8988T (cell line): Measurements from ENCODE around the gene ENOX2.

ENCODE experiments used
- DNase-seq: peaks from one replicate; pipeline ENCODE4 v3.0.0; 2011

The ENOX2 gene

DNA sequence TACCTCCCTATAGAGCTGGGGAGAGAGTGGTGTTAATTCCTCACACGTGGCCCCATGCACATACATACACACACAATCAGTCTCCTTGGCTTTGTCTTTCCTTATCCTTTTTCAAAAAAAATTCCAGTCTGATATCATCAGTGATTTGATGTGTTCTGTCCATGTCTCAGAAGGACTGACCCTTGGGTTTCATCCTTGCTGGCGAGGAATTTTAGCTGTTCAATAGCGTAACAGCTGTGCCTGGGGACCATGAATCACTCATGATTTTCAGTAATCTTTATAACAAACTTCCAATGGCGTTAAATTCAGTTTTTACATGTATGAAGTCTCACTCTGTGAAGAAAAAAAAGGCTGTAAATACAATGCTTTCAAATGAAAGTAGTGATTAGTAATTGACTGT is 296.6 kb downstream of the ENOX2 start:
- no peak for DNase-seq

DNA sequence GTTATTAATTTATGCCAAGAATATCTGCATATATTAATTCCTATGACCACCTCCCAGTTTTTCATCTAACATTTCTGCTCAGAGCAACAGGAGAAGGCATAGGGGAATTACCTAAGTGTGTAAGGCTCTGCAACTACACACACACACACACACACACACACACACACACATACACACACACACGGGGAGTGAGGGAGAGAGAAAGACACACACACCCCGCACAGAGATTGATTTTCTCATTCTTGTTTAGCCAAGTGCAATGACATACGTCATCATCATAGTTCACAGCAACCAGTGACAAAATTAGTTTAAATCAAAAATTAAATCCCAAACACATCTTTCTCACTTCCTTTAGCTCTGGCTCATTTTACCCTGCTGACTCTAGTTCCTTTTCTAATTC is 298.1 kb downstream of the ENOX2 start:
- no peak for DNase-seq

DNA sequence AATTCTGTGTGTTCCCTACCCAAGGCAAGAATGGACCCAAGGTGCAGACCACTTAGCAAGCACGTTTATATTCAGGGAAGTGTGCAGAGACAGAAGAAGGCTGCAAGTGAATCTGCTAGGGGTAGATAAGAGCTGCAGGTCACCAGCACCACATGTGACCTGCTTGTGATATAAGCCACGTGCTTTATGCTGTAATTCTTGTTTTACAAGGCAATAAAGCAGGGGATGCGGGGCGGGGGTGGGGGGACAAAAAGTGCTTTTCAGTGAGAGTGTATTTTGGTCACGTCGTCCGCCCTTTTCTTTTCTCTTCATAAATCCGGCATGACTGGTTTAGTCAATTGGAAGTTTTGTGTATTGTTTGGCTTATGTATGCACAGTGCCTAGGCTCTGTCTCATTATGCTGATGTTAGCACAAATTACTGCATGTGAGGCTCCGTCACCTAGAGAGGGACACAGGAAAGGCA is 308.5 kb downstream of the ENOX2 start:
- no peak for DNase-seq

DNA sequence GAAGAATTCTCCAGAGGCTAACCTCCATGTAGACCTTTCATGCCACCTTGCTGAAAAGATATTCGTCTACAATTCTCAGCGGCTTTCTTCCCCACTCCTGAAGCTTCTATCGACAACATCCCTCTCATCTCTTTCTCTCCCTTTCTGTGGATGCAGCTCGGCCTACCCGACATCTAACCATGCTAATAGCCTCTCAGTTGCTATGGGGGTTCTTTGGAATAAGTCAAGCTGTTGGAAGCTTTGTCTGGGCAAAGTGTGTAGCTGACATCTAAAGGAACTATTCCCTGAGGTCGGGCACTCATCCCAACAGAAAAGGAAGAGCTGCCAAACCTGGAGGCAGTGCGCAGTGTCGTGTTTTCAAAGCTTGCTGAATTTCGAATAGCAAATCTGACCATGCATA is 309.1 kb downstream of the ENOX2 start:
- no peak for DNase-seq

DNA sequence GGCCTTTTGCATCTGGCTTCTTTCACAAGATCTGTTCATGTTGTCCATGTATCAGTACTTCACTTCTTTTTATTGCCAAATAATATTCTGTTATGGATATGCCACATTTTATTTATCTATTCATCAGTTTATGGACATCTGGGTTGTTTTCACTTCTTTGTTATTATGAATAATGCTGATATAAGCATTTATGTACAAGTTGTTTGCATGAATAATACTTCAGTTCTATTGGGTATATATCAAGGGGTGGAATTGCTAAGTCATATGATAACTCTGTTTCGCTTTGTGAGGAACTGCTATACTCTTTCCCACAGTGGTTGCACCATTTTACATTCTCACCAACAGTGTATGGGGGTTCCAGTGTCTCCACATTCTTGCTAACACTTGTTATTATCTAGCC is 310.8 kb downstream of the ENOX2 start:
- no peak for DNase-seq

DNA sequence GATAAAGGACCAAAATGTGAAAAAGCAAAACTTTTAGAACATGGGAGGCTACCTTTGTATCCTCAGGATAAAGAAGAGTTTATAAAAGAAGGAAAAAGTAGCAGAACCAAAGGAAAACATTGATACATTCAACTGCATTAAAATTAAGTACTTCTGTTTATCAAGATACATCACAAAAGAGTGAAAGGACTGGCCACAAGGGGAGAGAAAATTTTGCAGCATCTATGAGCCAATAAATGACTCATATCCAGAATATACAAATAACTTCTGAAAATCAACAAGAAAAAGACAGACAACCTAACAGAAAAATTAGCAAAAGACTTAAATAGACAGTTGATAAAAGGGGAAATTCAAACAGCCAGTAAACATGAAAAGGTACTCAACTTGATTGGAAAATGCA is 324.1 kb downstream of the ENOX2 start:
- DNase-seq = no peak

DNA sequence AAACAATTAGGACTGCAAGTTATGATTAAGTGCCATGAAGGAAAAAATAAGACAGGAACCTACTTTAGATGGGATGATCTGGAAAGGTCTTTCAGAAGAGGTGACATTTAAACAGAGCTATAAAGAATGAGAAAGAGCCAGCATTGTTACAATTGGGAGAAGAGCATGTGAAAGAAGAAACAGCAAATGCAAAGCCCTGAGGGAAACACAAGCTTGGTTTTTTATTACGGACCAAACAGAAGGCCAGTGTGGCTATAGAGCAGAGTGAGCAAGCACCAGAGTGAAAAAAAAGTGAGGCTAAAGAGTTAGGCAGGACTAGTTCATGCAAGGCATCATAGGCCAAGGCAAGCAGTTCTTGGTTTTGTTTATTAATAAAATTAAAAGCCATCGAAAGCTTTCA is 325.6 kb downstream of the ENOX2 start:
- DNase-seq = no peak

DNA sequence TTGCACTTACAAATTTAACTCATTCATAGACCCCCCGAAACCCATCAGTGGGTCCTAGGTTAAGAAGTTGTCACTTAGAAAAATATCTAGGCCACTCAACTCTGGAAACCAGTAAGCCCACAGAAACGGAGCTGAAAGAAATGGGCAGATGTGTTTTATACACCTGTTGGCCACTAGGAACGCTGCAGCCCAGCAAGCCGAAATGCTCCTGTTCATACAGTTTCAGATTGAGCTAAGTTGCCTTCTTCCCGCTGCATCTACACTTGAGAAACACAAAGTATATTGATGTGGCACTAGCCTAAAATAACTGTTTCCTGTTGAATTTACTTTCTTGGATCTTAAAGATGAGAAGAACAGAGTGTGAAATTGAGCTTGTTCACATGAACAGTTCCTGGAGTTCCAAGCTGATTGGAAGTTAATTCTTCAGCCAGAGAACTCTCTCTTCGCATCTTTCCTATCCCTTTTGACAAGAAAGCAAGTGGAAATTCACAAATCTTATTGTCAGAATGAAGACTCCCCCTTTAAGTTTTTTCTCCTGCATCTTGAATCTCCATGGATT is 327.1 kb downstream of the ENOX2 start:
- DNase-seq = no peak
